DMS 273 treated with DMSO at 0.1 percent for 48 hours (cell line): ENCODE results near the gene LUZP1.

Experiments
- DNase-seq: peaks from one replicate; lab custom pipeline; 2025; lab: John Stamatoyannopoulos, UW

Gene LUZP1

DNA sequence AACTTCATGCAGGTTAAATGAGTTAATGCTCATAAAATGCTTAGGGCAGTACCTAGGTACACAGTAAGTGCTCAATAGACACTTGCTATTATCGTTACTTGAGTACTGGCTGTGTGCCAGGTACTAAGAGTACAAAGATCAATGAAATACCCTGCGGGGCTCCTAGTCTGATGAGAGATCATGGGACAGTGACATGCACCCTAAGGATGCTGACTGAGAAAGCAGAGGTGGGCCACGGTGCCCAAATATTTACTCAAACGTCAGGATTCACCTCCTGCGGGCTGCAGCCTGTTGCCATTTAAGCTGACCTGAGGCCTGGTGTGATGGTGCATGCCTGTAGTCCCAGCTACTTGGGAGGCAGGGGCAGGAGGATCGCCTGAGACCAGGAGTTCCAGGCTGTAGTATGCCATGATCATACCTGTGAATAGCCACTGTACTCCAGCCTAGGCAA, 19.8 kb upstream of the LUZP1 start:
- no peak for DNase-seq

DNA sequence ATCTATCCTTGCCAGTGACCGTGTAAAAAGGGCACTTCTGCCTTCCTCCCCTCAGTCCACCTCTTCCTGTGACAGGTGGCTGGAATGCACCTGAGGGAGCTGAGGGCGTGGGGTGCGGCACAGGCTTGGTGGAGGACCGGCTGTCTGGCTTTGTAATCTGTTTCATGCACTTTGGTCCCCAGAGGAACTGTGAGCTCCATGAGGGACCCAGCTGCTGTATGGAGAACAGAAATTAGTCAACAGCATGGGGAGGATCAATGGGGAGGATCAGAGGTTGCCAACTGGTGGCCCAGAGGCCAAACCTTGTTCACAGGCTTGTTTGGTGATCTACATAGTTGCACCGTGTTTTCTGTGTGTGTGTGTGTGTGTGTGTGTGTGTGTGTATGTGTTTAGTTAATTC, 19.0 kb upstream of the LUZP1 start:
- DNase-seq: no peak

DNA sequence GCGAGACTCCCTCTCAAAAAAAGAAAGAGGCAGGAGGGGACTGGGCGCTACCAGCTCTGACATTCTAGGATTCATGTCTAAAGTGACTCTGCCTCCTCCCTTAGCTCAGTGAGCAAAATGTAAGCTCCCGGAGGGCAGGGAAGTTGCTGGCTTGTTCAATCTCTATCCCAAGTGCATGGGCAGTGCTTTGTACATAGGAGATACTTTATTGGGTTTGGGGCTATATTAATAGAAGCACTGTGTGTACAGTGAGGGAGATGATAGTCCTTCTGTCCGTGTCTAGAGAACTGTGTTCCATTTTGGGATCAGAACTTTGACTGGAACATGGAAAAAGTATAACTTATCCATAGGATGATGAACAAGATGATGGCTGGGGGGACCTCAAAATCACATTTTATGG, 16.7 kb upstream of the LUZP1 start:
- DNase-seq: no peak

DNA sequence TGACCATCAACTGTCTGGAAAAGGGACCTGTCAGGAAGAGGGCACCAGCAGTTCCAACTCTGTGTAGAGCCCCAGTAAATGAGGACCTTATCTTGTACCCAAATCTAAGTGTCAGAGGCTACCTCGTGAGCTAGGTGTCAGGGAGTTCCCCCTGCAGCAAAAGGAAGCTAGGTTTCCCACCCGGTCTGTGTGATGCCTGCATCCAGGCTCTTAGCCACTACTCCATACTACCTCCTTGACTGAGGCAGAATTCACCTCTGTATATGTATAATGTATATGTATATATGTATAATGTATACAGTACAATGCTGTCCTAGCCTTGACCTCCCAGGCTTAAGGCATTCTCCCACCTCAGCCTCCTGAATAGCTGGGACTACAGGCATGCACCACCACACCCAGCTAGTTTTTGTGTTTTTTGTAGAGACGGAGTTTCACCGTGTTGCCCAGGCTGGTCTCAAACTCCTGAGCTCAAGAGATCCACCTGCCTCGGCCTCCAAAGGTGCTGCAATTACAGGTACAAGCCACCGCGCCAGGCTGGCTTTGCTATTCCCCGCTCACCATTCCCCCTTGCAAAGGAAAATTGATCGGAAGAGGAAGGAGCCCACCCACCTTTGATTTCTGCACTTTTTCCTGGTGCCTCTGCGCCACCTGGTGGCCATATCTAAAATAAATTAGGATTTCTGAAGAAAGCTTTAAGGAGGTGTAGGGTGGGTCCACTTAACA, 15.7 kb upstream of the LUZP1 start:
- no peak for DNase-seq

DNA sequence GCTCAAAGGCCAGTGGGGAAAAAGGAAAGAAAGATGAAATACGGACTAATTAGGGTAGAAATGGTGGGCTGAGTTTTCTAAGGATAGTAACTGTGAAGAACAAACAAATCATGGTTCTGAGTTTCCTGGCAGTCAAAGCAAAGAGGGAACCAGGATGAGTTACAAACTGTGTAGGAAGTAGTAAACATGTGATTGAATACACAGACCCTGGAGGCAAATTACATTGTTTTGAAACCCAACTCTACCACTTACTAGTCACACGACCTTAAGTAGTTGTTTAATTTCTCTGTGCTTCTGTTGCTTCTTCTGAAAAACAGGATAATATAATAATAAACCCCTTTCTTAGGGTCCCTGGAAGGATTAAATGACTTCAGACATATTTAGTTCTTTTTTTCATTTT, 11.2 kb upstream of the LUZP1 start:
- DNase-seq: no peak

DNA sequence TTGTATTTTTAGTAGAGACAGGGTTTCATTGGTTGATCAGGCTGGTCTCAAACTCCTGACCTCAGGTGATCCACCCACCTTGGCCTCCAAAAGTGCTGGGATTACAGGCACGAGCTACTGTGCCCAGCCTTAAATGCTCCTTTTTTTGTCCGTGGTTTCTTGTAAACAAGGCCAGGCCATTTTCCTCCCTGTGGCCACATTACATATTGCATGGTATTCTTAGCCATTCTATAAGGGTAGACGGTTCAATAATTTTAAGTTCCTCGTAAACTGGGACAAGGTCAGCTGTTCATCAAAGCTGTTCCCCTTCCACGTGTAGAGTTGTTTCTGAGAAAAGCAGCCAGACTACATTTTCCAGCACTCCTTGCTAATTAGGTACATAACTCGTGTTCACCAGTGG, 10.3 kb upstream of the LUZP1 start:
- DNase-seq: no peak

DNA sequence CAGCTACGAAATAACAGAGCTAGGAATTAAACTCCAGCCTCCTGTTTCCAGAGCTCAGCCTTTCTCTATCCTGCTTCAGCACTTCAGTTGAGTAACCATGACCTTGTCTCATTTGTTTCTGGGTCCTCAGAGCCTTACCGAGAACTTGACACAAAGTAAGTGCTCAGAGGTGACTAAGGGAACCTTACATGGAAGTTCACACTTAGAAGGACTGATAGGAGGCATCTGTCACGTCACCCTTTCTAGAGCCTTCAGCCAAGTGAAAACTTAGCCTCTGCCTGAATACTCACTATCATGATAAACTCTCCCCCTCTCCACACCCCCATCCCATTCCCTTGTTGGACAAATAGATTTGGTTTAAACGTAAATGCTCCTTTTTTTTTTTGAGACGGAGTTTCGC, 9.8 kb upstream of the LUZP1 start:
- DNase-seq: no peak

DNA sequence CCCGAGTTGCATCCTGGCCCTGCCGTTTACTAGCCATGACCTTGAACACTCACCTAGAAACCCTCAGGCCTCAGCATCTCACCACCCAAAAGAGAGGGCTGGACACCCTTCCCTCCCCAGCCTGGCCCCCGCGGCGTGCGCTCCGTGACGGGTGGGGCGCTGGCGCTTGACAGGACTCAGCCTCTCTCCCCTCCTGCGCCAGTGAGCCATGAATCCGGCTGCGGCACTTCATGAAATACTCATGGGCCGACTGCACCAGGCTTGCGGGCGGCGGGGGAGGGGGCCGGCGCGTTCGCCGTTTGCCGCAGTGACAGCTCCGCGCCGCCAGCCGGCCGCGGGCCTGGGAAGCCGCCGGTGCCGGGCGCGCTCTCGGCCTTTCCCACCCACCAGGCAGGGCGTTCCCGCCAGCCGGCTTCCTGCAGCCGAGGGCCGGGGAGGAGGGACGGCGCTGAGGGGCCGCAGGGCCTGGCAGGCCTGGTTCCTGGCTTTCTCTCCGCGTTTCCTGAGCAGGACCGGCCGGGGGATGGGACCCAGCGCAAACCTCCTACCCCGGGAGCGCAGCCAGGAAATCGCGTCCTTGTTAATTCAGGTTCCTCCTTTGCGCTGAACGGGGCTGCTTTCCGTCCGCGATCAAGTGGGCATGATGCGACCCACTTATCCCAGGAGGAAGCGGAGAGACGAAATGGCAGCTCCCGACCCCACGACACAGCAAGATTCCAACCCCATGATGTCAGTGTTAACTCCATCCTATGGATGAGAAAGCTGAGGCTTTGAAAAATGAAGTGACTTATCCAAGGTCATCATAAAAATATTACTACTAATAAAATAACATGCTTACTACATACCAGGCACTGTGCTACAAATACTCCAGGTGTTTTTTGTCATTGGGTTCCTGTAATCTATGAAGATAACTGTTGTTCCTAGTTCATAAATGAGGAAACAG, 9.1 kb upstream of the LUZP1 start:
- DNase-seq: peak; percentile 36

DNA sequence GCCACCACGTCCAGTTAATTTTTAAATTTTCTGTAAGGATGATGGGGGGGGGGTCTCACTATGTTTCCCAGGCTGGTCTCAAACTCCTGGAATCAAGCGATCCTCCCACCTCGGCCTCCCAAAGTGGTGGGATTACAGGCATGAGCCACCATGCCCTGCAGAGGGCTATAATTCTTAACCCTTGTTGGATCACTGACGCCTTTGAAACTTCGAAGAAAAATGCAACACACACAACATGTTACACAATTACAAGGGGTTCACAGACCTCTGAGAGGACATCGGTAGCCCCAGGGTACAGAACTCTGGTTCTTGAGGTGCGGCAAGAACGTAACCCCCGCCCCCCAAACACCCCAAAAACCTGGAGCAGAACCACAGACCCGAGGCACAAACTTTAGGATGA, 8.4 kb upstream of the LUZP1 start:
- DNase-seq: no peak

DNA sequence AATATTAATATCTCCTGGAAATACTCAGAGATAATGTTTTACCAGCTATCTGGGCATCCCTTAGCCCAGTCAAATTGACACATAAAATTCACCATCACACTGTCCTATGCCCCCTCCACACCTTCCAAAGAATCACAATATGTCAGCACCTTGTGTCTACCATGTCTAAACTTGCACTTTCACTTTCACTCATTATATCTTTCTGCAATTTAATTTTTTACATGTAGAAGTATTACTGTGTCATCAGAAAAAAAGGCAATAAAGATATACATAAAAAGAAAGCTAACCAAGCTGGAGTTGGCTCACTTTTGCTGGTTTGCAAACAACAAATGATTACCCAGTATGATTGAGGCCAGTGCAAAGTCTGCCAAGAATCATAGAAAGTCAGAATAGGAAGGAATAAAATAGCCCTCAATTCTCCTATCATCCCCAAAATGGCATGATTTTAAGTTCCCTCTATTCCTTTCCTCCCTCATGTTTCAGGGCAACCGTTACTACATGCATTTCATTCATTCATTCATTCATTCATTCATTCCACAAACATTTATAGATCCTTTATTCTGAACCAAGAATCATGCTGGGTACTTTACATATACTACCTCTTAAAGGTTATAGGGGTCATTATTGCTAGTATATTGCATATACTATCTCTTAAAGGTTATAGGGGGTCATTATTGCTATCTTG, 5.9 kb upstream of the LUZP1 start:
- DNase-seq: no peak

DNA sequence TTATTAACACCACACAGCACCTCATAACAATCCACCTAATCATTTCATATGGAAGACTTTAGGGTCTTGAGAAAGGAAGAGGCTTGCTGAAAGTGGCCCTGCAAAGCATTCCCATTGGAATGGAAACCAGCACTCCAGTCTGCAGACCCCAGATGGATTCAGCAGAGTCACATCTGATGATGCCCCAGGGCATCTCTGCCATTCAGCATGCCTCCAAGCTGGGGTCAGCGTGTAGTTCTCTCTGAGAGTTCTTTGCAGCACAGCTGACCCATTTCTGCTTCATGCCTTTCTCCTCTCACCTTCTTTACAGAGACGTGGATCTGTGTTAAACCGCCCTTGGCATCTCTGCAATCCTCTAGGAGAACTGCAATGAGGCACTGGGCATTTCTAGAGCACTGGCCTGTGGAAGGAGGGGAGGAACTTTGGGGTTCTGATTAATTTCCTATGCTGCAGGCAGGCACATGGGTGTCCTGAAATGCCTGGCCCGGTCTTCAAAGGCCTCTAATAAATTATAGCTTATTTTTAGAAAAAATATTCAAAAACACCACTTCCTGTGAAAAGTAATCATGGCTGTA, 2.6 kb upstream of the LUZP1 start:
- no peak for DNase-seq

DNA sequence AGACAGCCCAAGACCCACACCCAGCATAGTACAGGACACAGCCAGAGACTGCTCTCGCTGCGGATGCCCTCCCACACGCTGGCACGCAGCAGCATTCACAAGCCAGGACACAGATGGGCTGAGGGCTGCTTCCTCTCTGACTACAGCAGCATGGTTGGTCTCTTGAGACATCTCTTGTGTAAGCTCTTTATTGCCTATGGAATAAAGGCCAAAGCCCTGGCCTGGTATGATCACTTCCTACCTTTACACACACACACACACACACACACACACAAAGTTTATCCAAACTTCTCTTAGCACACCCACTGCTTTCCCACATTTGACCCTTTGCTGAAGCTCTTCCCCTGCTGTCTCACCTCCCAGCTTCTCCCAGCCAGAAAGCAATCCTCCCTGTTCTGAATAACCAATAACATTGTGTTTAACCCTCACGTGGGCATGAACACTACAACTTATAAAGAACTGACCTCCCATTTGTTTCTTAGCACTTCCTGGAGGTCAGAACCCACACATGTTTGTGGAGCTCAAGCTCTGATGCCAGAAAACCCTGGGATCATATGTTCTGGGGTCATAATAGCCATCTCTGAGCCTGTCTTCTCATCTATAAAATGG, 1.2 kb upstream of the LUZP1 start:
- DNase-seq: peak; percentile 90

DNA sequence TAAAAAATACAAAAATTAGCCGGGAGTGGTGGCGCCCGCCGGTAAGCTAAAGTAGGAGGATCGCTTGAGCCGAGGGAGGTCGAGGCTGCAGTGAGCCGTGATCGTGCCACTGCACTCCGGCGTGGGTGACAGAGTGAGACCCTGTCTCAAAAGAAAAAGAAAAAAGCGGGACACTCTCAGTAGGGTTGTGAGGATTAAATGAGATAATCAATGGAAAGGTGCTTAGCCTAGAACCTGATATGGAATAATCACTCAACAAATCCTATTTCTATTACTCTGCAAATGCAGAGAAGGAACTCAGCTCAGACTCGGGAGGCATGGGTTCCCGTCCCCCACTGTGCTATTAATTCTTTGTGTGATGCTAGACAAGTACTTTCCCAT, 529 bp upstream of the LUZP1 start:
- DNase-seq: no peak

DNA sequence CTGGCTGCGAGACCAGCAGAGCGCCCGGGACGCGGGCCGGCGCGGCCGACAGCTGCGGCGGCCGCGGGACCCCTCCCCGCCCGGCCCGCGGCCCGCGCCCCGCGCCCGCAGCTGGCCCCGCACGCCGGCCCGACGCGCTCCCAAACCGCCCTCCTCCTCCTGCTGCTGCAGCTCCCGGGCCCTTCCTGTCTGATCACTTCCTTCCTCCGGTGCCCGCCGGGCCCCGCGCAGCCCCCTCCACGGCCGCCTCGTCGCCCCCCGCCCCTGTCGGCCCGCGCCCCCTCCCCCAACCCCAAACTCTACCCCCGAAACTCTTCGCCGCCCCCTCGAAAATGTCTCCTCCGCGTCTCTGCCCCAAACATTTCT, 594 bp downstream of the LUZP1 start:
- no peak for DNase-seq

DNA sequence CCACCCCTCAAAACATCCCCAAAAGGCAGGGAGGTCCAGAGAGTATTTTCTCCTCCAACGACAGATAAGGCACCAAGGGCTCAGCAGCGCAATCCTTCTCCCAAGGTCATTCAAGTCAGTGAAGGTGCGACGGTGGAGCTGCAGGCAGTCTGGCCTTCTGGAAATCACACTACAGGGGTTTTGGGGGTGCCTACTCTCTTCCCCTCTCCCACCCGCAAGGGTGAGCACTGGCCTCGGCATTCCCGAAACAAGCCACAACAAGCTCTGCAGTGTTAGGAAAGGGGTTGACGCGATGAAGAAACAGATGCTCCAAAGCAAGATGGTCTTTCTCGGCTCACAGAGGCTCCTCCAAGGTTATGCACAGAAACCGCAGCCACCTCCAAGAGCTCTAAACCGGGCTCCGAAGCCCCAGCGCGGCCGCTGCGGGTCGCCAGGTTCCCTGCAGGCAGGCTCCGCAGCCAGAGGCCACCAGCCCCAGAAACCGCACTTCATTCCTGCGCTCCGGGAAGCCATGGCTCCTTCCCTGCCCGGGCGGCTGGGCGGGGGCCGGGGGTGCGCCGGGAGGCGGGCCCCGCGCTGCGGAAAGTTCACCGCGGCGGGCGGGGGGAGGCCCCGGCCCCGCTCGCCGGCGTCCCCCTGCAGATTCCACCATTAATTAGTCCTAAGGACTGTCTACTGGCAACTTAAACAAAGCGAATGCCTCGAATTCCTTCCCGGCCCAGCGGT, 1.1 kb downstream of the LUZP1 start:
- DNase-seq: no peak

DNA sequence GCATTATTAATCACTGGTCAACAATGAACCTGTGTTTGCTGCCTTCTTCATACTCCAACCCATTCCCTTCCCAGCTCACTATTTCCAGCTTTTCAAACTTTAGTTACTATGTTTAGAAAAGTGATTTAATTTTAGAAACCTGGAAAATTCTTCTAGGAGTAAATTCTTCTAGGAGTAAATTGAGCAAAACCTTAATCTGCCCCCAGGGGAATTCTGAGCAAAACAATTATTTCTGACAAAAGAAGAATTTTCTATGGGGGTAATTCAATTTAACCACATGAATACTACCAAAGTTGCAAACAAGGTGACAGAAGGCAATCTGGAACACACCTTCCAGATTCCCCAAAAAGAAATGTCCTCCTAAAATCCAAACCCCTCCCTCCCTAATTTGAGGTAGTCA, 1.8 kb downstream of the LUZP1 start:
- no peak for DNase-seq

DNA sequence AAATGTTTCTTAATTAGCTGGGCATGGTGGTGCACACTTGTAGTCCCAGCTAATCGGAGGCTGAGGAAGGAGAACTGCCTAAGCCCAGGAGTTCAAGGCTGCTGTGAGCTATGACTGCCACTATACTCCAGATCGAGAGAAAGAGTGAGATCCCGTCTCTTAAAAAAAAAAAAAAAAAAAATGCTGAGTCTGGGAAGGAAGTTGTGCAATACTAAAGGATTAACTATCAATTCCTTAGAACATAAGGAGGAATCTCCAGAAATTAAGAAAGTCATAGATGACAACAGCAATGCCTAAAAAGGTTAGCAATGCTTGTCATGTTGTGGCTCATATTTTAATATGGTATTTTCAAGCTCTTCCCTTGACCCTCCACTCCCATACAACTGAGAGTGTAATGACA, 5.3 kb downstream of the LUZP1 start:
- DNase-seq: no peak

DNA sequence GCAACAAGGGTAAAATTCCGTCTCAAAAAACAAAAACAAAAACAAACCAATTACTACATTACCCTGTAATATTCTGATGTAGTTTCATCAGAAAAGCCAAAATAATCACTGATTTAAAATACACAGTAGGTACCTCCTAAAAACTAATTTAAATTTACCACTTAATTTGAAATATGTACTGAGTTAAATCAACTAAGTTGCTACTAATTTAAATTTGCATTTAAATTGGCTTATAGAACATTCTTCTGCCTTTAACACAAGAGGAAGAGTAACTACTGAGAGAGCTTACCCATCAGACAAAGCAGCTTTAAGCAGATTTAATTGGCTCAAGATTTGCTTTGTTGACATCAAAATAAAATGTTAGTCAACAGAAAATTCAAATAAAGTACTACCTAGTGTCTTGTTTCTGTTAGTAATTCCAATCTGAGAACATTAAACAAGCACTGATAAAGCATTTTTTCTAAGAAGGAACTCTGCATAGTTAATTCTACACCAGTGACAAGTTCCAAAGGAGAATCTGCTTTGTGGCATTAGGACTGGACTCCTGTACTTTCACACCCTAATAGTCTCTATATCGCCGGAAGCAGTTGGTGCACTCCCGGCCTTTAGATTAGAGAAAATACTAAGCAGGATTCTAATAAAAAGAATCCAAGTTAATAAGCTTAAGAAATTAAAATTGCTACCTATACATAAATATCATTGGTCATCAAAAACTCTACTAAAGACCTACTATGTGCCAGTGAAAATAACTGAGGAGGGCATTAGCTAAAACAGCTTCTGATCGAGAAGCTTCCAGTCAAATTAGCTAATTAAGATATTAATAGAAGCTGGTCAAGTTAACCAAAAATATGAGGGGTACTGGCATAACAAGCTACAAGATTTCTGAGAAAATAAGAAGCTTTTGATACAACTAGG, 8.4 kb downstream of the LUZP1 start:
- DNase-seq: no peak

DNA sequence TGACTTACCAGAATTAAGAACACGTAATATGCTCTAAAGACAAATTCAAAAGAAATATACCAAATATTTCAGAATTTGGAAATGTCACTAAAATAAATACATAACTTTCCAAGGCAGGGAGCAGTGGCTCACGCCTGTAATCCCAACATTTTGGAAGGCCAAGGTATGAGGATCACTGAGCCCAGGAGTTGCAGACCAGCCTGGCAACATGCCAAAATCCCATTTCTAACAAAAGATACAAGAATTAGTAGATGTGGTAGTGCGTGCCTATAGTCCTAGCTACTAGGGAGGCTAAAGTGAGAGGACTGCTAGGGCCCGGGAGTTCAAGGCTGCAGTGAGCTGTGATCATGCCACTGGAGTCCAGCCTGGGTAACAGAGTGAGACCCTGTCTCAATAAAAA, 11.7 kb downstream of the LUZP1 start:
- DNase-seq: no peak

DNA sequence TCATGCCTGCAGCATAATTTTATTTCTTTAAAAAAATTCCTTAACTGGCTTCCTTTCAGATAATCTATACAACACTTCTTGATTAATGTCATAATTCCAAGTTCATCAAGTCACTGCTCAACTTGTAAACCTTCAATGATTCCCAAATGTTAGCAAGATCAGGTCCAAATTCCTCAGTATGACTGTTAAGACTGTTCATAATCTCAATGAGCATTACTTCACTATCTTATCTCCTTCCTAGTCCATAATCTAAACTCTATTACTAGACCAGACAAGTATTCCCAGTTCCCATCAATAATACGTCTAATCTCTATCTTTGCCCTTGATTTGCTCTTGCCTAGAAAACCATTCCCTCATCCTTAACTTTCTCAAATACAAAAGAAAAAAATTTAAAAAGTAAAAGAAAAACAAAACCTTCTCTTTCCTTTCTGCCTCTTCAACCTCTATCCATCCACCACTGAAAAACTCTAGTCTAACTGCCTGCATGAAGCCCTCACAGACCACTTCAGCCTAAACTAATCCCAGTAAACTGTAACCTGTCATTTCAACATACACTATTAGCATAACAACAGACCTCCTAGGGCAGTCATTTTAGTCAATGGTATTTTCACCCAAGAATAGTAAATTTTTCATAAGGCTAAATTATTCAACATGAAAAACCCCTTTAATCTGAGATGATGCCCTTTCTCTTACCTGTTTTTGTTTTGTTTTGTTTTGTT, 15.5 kb downstream of the LUZP1 start:
- DNase-seq: no peak
